ENCODE results near the gene EFCAB8.

DNA sequence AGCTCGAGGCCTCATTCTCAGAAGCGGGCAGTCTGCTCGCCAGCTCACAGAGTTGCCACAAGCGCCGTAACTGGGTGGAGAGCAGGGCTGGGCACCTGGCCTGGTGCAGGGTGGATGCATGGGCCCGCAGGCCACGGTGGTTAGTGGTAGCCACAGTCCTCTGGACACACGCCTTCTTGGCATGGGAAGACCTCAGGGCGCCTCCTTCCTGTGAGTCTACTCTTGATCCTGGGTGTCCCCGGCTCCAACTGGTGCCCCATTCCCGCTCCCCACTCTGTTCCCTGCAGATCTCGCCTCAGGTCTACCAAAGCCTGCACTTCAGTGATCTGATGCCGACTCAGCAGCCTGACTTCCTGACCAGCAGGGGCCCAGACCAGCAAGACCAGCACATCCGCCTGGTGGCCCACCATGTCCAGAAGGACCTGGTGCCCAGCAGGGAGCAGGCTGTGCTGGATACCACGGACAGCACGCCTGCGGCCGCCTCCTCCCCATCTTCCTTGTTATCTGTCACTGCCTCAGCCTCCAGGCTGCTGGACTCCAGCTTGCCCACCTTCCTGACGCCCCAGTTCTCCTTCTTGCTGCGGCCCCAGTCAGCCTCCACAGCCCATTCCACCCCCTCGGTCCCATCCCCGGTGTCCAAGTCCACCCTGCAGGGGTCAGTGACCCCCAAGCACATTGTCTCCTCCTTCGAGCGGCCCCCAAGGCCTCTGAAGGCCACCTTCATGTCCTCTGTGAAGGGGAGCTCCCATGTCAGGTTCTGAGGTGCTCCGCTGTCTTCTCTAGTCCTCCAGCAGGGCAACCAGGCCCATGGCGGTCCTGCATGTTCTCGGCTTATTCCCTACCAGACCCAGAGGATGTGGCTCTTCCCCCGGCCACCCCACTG, 102.4 kb downstream of the EFCAB8 start:
- TF ChIP-seq CTCF (conservative IDR thresholded peaks at IDR 0.05; ENCODE audit: low read length) (no peak), EZH2phosphoT487 (IDR thresholded peaks at IDR 0.05; ENCODE audit: borderline replicate concordance, low read depth, low read length) (no peak)

Measured in OCI-LY7 (cell line).